ENCODE measurements around the gene SLC1A3. TPM values are rescaled to one million over a fixed set of nuclear protein-coding genes. Genes with fewer than 3 reads are reported as not detected.

The SLC1A3 gene
- total and polyA plus RNA-seq, 10 of the 15 experiments (the other 5 are each of a cell fraction or from before 2014, with no cell fraction given), result 0.23 to 4.4 (median 3.3) TPM

GRCh38 chr5:36667824-36668223 is 61.4 kb downstream of the SLC1A3 start:
- DNase-seq (ENCODE audit: low read depth, low spot score), result no peak
- no peaks in the 10 kb centered on the region for H3K27me3 ChIP-seq (replicated peaks in 1 of 2; ENCODE audit: control insufficient read depth in 2 of 2, insufficient read depth in 2 of 2, low read length in 1 of 2)
- ATAC-seq, result no peak
- ChIA-PET RAD21 (ENCODE audit: unreplicated experiment) (no interaction called here), SMC1A (ENCODE audit: uncharacterized antibody, unreplicated experiment) (no interaction called here), CTCF (interaction anchor here (0.6 kb wide), 1 partner anchor 1992 kb away, joined by 3 read pairs; no protein-coding TSS in a partner anchor), POLR2A (no interaction called here)
- no peak overlapping the region for H3K4me2 ChIP-seq (ENCODE audit: control insufficient read depth, insufficient read depth)
- no peak for FAIRE-seq
- 52% methylated on average over 3 of the region's 3 CpGs for WGBS (ENCODE audit: insufficient coverage, insufficient replicate concordance, low lambda C conversion rate, missing lambda C conversion rate)
- intact Hi-C loops (cut with micrococcal nuclease; ENCODE audit: unreplicated experiment) (no loop called here), in situ Hi-C loops (cut with MboI) (no loop called here)
- no peaks in the 10 kb centered on the region for H3K4me1 ChIP-seq (ENCODE audit: control insufficient read depth, insufficient read depth, low read length)
- H3K27ac ChIP-seq (ENCODE audit: control insufficient read depth, insufficient read depth), result no peak overlapping the region
- H3K79me2 ChIP-seq (ENCODE audit: control insufficient read depth, insufficient read depth, low read length), result no peaks in the 10 kb centered on the region
- no peaks in the 10 kb centered on the region for H3K36me3 ChIP-seq (ENCODE audit: control insufficient read depth in 2 of 2, insufficient read depth in 2 of 2, low read length in 1 of 2)
- H3K9me3 ChIP-seq (replicated peaks; ENCODE audit: control insufficient read depth, insufficient read depth, low read length), result no peaks in the 10 kb centered on the region
- H3K9ac ChIP-seq (ENCODE audit: control insufficient read depth, insufficient read depth, low read length), result no peak overlapping the region
- BruUV-seq (replicated peaks), result no TSS peak
- H4K20me1 ChIP-seq (ENCODE audit: control insufficient read depth, insufficient read depth), result no peaks in the 10 kb centered on the region
- TF ChIP-seq PAX8 (IDR thresholded peaks at IDR 0.05) (no peak), CHD2 (IDR thresholded peaks at IDR 0.05; ENCODE audit: borderline replicate concordance, low read depth, low read length) (no peak), RELB (IDR thresholded peaks at IDR 0.05; ENCODE audit: low read depth) (no peak), NR2C1 (IDR thresholded peaks at IDR 0.05) (no peak), BACH1 (IDR thresholded peaks at IDR 0.05; ENCODE audit: borderline replicate concordance) (no peak), GABPA (IDR thresholded peaks at IDR 0.05; ENCODE audit: low read depth) (no peak), NFXL1 (IDR thresholded peaks at IDR 0.05; ENCODE audit: borderline replicate concordance) (no peak), MEF2A (IDR thresholded peaks at IDR 0.05; ENCODE audit: insufficient read depth, low read depth, low read length) (no peak), CHD4 (IDR thresholded peaks at IDR 0.05) (no peak), ZBTB4 (CRISPR knock-in tag; IDR thresholded peaks at IDR 0.05) (no peak), RAD51 (IDR thresholded peaks at IDR 0.05) (no peak), STAT3 (IDR thresholded peaks at IDR 0.05; ENCODE audit: low read depth, low read length) (no peak), IKZF2 (IDR thresholded peaks at IDR 0.05) (no peak), BHLHE40 (IDR thresholded peaks at IDR 0.05; ENCODE audit: borderline replicate concordance in 1 of 2, low read depth in 2 of 2, low read length in 1 of 2) (no peak), YY1 (IDR thresholded peaks at IDR 0.05; ENCODE audit: low read depth, low read length) (no peak), SIN3A (IDR thresholded peaks at IDR 0.05; ENCODE audit: low read depth, low read length) (no peak), NRF1 (conservative IDR thresholded peaks at IDR 0.05; ENCODE audit: low read depth, low read length) (no peak), STAT1 (conservative IDR thresholded peaks at IDR 0.05) (no peak), FOS (IDR thresholded peaks at IDR 0.05; ENCODE audit: borderline replicate concordance, extremely low read depth, insufficient read length) (no peak)
- no peak overlapping the region for H3K4me3 ChIP-seq
- no peak overlapping the region for H2AFZ ChIP-seq (ENCODE audit: control insufficient read depth, low read depth, low read length)
